Measurements from ENCODE around the gene HOXC11.

DNA sequence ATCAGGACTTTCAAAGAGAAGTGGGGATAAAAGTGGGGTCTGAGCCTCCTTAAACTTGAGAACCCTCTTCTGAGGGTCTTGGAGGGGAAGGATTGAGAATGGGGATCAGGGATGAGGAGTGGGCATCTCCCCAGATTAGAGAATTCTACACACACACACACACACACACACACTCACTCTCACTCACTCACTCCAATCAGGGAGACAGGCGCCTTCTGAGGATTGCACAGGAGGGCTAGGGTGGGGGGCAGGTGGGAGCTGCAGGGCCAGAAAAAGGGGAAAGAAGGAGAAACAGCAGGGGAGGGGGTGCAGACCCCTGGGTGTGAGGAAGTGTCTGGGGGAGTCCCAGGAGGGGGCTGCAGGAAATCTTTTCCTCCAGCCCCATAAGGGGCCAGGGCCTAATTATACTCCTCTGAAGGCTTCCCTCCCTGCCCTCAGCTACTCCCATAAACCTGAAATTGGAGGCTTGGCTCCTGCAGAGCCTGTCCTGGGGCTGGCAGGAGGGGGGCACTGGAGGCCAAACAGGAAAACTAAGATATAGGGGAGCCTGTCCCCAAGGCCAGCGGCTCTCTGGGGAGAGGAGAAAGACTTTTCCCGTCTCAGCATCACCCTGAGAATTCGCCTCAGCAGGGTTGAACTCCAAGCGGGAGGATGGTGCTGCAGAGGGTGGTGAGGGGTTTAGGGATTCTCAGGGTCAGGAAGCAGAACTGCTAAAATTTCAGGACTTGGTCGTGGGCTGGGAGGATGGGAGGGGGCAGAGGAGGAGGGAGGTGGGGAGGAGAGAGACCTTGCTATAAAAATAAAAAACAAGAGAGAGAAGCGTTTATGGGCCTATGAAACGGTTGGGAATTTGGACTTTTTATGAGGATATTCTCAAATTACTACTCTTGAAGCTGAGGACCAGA, 28.6 kb downstream of the HOXC11 start:
- TF ChIP-seq CTCF (IDR thresholded peaks at IDR 0.05) (no peak), POLR2AphosphoS5 (IDR thresholded peaks at IDR 0.05) (no peak)

Measured in gastroesophageal sphincter (tissue), 3 donors.